Breast epithelium (tissue), 3 donors: ENCODE results near the gene PRKAR1B.

Source experiments
- CTCF ChIP-seq, 3 donors: fragments of 450-650 bp; IDR thresholded peaks; one replicate each; pipeline ENCODE4 v1.5.1; 2016 to 2017; ENCODE audit warnings: antibody characterized with exemption in 3 of 3, mild to moderate bottlenecking in 3 of 3, moderate library complexity in 3 of 3
- POLR2A ChIP-seq: fragments of 450-650 bp; IDR thresholded peaks from one replicate; pipeline ENCODE4 v1.6.1; 2016; ENCODE audit warnings: antibody characterized with exemption, mild to moderate bottlenecking, moderate library complexity
- POLR2AphosphoS5 ChIP-seq, 3 donors: sonication (generic); formaldehyde crosslinking; IDR thresholded peaks; one replicate each; pipeline ENCODE4 v1.6.1; 2017; ENCODE audit warnings: antibody characterized with exemption in 3 of 3

- TF ChIP-seq CTCF (IDR thresholded peaks at IDR 0.05) (no peak), POLR2AphosphoS5 (IDR thresholded peaks at IDR 0.05) (no peak), POLR2A (no peak)
These were observed 188.1 kb downstream of the PRKAR1B start for GRCh38 chr7:538764-539685.
